Osteocyte (in vitro differentiated cells): ENCODE results near the gene NFYC. TPM values are rescaled to one million over a fixed set of nuclear protein-coding genes. Genes with fewer than 3 reads are reported as not detected.
"Not testable (repeated sequence)": the region's sequence is repeated elsewhere in the genome, so short reads cannot be mapped to it uniquely, and the experiment has no call there.

ENCODE experiments used
- DNase-seq: peaks from one replicate; pipeline ENCODE4 v3.0.0; 2021; ENCODE audit warnings: mixed read lengths; ENCODE audit not compliant: unreplicated experiment; ENCODE audit errors: extremely low spot score
- H3K27ac Mint-ChIP-seq: one replicate; pipeline ENCODE4 v1.8.0; 2021; ENCODE audit warnings: mild to moderate bottlenecking, mixed read lengths; ENCODE audit not compliant: unreplicated experiment
- H3K27me3 Mint-ChIP-seq: one replicate; pipeline ENCODE4 v1.8.0; 2021; ENCODE audit warnings: mixed read lengths; ENCODE audit not compliant: unreplicated experiment
- H3K36me3 Mint-ChIP-seq: one replicate; pipeline ENCODE4 v1.8.0; 2021; ENCODE audit warnings: mixed read lengths; ENCODE audit not compliant: unreplicated experiment
- H3K4me1 Mint-ChIP-seq: one replicate; pipeline ENCODE4 v1.8.0; 2021; ENCODE audit warnings: mixed read lengths; ENCODE audit not compliant: unreplicated experiment
- H3K4me3 Mint-ChIP-seq: one replicate; pipeline ENCODE4 v1.8.0; 2021; ENCODE audit warnings: mild to moderate bottlenecking, moderate library complexity, mixed read lengths; ENCODE audit not compliant: unreplicated experiment
- H3K9me3 Mint-ChIP-seq: one replicate; pipeline ENCODE4 v1.8.0; 2021; ENCODE audit warnings: mixed read lengths; ENCODE audit not compliant: unreplicated experiment
- total RNA-seq: library from RNA; stranded (reverse); gene quantifications from 2 replicates; pipeline ENCODE4 v1.2.1, GENCODE V29; 2021
- TF ChIP-seq, protein P1 (sequence below): fragments of 200-600 bp; sonication (generic); IDR thresholded peaks from 2 replicates; pipeline ENCODE4 v1.5.0; 2021; ENCODE audit warnings: antibody characterized with exemption, mild to moderate bottlenecking, moderate library complexity

The NFYC gene
- total RNA-seq, 1 donor from 2014 or later: 49.0 TPM

DNA sequence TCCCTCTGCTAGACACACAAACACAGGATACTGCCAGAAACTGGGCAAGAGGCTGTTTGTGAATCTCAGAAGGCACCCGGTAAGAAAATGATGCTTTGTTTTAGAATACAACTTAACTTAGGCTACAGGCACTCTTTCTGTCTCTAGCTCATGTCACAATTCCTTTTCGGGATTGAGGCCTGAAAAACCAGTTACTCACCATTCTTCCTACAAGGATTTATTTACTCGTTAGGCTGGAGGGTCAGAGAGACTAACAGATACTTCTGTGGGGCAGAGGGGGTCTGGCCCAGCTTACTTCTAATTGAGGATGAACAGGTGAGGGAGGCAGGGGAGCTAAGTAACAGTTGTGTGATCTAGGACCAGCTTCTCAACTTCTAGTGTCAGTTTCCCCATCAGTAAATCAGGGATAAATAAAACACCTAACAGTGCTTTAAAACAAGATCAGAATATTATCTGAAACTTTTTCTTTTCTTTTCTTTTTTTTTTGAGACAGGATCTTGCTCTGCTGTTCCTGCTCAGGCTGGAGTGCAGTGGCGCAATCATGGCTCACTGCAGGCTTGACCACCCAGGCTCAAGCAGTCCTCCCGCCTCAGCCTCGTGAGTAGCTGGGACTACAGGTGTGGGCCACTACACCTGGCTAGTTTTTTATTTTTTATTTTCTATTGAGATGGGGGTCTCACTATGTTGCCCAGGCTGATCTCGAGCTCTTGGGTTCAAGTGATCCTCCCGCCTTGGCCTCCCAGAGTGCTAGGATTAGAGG, 31.9 kb downstream of the NFYC start:
- Mint-ChIP-seq H3K36me3 (peaks cover 6% of the 10 kb centered on the region), H3K9me3 (no peaks in the 10 kb centered on the region), H3K4me3 (no peak overlapping the region), H3K4me1 (peaks cover 5% of the 10 kb centered on the region), H3K27me3 (no peaks in the 10 kb centered on the region), H3K27ac (no peak overlapping the region)
- DNase-seq: no peak
- TF ChIP-seq, protein P1, sequence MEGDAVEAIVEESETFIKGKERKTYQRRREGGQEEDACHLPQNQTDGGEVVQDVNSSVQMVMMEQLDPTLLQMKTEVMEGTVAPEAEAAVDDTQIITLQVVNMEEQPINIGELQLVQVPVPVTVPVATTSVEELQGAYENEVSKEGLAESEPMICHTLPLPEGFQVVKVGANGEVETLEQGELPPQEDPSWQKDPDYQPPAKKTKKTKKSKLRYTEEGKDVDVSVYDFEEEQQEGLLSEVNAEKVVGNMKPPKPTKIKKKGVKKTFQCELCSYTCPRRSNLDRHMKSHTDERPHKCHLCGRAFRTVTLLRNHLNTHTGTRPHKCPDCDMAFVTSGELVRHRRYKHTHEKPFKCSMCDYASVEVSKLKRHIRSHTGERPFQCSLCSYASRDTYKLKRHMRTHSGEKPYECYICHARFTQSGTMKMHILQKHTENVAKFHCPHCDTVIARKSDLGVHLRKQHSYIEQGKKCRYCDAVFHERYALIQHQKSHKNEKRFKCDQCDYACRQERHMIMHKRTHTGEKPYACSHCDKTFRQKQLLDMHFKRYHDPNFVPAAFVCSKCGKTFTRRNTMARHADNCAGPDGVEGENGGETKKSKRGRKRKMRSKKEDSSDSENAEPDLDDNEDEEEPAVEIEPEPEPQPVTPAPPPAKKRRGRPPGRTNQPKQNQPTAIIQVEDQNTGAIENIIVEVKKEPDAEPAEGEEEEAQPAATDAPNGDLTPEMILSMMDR: no peak

DNA sequence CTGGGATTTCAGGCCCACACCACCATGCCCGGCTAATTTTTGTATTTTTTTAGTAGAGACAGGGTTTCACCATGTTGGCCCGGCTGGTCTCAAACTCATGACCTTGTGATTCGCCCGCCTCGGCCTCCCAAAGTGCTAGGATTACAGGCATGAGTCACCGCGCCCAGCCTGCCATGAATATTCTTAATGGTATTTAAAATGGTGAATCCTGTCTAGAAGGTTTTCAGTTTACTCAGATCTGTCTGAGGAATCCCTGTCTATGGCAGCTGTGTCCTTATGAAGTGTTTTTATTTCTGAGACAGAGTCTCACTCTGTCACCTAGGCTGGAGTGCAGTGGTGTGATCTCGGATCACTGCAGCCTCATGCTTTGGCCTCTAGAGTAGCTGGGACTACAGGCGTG, 36.2 kb downstream of the NFYC start:
- not testable (repeated sequence) for H3K4me3 Mint-ChIP-seq, H3K9me3 Mint-ChIP-seq, DNase-seq, H3K4me1 Mint-ChIP-seq, H3K36me3 Mint-ChIP-seq, H3K27me3 Mint-ChIP-seq, H3K27ac Mint-ChIP-seq

DNA sequence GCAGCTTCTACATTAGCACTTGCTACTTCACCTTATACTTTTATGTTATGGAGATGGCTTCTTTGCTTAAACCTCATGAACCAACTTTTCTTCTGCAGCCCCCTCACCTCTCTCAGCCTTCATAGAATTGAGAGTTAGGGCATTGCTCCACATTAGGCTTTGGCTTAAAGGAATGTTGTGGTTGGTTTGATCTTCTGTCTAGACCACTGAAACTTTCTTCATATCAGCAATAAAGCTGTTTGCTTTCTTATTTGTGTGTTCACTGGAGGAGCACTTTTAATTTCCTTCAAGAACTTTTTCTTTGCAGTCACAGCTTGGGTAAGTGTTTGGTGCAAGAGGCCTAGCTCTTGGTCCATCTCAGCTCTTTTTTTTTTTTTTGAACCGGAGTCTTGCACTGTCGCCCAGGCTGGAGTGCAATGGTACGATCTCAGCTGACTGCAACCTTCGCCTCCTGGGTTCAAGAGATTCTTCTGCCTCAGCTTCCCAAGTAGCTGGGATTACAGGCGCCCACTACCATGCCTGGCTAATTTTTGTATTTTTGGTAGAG, 37.9 kb downstream of the NFYC start:
- H3K9me3 Mint-ChIP-seq, H3K4me1 Mint-ChIP-seq, H3K36me3 Mint-ChIP-seq, H3K27me3 Mint-ChIP-seq, H3K27ac Mint-ChIP-seq, H3K4me3 Mint-ChIP-seq, DNase-seq: not testable (repeated sequence)

DNA sequence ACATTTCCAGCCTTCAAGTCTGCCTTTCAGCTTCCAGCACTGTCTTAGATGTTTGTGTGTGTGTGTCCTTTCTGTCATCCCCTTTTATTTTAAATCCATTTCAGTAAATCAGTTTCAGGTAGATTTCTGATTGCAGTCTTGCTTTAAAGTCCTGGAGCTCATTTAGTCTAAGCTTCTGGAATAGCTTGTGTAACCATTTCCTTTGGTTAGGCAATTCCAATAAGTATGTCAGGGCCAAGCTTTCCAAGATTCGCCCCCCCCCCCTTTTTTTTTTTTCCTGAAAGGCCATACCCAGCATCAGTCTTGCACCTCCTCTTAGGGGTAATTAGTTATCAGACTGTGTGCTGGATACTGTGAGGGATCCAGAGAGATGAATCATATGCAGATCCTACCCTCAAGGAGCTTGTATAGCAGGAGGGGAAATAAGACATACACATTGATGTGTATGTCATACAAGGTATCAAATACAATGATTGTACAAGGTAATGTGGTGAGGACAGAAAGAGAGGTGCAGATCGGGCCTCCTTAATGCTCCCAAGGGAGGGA, 41.3 kb downstream of the NFYC start:
- Mint-ChIP-seq H3K4me3 (no peak overlapping the region), H3K27ac (no peak overlapping the region), H3K4me1 (peaks cover 10% of the 10 kb centered on the region), H3K36me3 (peaks cover 7% of the 10 kb centered on the region), H3K9me3 (no peaks in the 10 kb centered on the region), H3K27me3 (no peaks in the 10 kb centered on the region)
- DNase-seq: no peak
- TF ChIP-seq, protein P1: no peak

DNA sequence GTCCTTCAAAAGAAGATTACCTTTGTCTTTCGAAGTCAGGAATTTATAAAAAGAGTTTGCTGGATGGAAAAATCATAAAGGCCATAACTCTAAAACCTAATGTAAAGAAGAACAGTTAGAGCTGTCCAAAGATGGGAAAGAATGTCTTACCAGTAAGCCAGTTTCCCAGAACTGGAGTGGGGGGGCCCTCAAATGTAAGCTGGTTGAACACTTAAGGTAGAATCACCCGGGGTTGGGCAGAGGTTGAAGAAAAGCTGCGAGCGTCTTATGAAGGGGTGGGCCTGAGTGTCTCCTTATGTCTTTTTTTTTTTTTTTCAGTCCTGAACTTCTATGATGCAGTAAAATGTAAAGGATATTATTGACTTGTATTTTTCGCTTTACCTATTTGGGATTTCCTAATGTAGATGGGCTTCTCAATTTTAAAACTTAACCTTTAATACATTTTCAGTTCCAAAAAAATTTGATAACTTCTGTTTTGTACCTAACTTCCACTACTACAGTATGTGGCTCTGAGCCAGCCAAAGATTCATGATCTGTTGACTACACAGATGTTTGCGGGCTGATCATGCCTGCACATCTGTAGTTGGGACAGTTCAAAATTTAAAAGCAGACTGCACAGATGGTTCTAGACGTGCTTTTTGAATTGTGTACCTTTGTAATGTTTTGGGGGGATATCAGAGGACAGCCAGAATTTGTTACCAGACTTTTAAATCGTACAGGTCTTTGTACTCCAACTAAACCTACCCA, 43.6 kb downstream of the NFYC start:
- Mint-ChIP-seq H3K4me1 (peaks cover 16% of the 10 kb centered on the region), H3K4me3 (no peak overlapping the region), H3K9me3 (no peaks in the 10 kb centered on the region), H3K27ac (no peak overlapping the region), H3K36me3 (peaks cover 22% of the 10 kb centered on the region), H3K27me3 (no peaks in the 10 kb centered on the region)
- no peak for DNase-seq
- TF ChIP-seq, protein P1: no peak

DNA sequence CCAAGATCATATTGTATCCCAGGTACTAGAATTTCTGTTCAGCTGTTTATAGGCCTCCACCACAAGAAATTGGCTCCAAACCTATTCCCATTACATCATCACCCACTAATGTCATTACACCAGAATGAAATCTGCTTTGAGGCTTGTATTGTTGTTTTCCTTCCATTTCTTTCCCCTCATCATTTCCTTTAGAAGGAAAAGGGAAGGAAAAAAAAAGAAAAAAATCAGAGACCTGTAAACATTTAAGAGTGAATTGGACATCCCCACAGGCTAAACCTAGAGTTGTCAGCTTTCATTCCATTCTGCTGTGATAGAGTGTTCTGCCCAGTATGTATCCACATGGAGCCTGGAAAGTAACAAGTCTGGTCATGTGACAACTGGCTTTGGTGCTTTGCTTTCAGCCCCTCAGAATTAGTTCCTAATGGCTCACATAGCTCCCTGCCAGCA, 44.6 kb downstream of the NFYC start:
- TF ChIP-seq, protein P1: no peak
- DNase-seq: no peak
- Mint-ChIP-seq H3K36me3 (peaks cover 30% of the 10 kb centered on the region), H3K9me3 (no peaks in the 10 kb centered on the region), H3K4me3 (no peak overlapping the region), H3K27ac (peak overlapping the region; percentile 41), H3K27me3 (no peaks in the 10 kb centered on the region), H3K4me1 (peaks cover 16% of the 10 kb centered on the region)
